Tibial nerve (tissue), 4 donors: ENCODE measurements around the gene ZBED5. TPM values are rescaled to one million over a fixed set of nuclear protein-coding genes. Genes with fewer than 3 reads are reported as not detected.
"Not testable (repeated sequence)": the region's sequence is repeated elsewhere in the genome, so short reads cannot be mapped to it uniquely, and the experiment has no call there.

ENCODE experiments used
- DNase-seq, 2 donors: peaks; one replicate each; pipeline ENCODE4 v3.0.0-alpha.2; 2019; ENCODE audit warnings: low spot score in 2 of 2
- H3K27ac ChIP-seq, 4 donors: fragments of 200-600 bp; sonication (generic) in 3 of 4; one replicate each; pipeline ENCODE4 v1.5.1; 2017 to 2019; ENCODE audit warnings: mild to moderate bottlenecking in 1 of 4
- H3K27me3 ChIP-seq, 2 donors: fragments of 200-600 bp; sonication (generic) in 1 of 2; one replicate each; pipeline versions ENCODE4 v1.5.1 to v1.6.0; 2017 to 2019
- H3K36me3 ChIP-seq, 3 donors: fragments of 200-600 bp; sonication (generic); one replicate each; pipeline ENCODE4 v1.5.1; 2018 to 2019
- H3K4me1 ChIP-seq, 4 donors: fragments of 200-600 bp; sonication (generic) in 3 of 4; one replicate each; pipeline ENCODE4 v1.5.1; 2017 to 2019
- H3K4me3 ChIP-seq, 4 donors: fragments of 200-600 bp; sonication (generic) in 3 of 4; one replicate each; pipeline ENCODE4 v1.5.1; 2017 to 2019; ENCODE audit warnings: mild to moderate bottlenecking in 1 of 4, moderate library complexity in 1 of 4
- H3K9me3 ChIP-seq, 4 donors: fragments of 200-600 bp; sonication (generic) in 3 of 4; one replicate each; pipeline ENCODE4 v1.5.1; 2017 to 2019
- EP300 ChIP-seq, 2 donors: sonication (generic); formaldehyde crosslinking; IDR thresholded peaks; one replicate each; pipeline ENCODE4 v1.6.1; 2017; ENCODE audit warnings: antibody characterized with exemption in 2 of 2, mild to moderate bottlenecking in 1 of 2
- POLR2A ChIP-seq, 2 donors: fragments of 450-650 bp; IDR thresholded peaks; one replicate each; pipeline ENCODE4 v1.6.1; 2017; ENCODE audit warnings: antibody characterized with exemption in 2 of 2, mild to moderate bottlenecking in 2 of 2, moderate library complexity in 2 of 2
- WGBS, 2 donors: methylation state at CpG; one replicate each; pipeline ENCODE4 v1.1.5; 2018; 5-methylcytosine and 5-hydroxymethylcytosine counted together
- total RNA-seq, 4 donors: library from RNA; depleted of rRNA; stranded (reverse); fragments of >200 nt; gene quantifications; one replicate each; pipeline ENCODE4 v1.1.0, GENCODE V29; 2016
- TF ChIP-seq, protein P1 (sequence below), 5 experiments: fragments of 200-600 bp in 3 of 5; fragments of 450-650 bp in 2 of 5; sonication (generic) in 3 of 5; IDR thresholded peaks; one replicate each; pipeline ENCODE4 v1.5.1; 2016 to 2019; ENCODE audit warnings: antibody characterized with exemption in 5 of 5, mild to moderate bottlenecking in 3 of 5, moderate library complexity in 2 of 5

The ZBED5 gene
- total RNA-seq, 4 donors from 2014 or later = 26.2 to 35.2 (median 34.7) TPM

DNA sequence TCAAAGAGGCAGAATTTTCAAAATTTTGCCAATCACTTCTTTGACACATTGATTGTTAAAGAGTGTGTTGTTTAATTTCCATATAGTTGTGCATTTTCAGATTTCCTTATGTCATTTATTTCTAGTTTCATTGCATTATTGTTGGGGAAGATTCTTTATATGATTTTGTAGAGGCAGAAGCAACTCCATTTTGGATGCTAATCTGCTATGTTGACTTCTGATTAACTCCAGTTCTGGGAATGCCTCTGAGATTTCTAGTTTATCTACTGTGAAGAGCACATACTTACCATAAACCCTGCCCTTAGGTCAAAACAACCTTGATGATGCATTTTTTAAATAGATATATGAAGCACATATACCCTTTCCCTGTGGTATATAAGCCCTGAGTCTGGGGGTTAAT is 29.5 kb upstream of the ZBED5 start:
- H3K27ac ChIP-seq = no peak overlapping the region
- TF ChIP-seq, protein P1, sequence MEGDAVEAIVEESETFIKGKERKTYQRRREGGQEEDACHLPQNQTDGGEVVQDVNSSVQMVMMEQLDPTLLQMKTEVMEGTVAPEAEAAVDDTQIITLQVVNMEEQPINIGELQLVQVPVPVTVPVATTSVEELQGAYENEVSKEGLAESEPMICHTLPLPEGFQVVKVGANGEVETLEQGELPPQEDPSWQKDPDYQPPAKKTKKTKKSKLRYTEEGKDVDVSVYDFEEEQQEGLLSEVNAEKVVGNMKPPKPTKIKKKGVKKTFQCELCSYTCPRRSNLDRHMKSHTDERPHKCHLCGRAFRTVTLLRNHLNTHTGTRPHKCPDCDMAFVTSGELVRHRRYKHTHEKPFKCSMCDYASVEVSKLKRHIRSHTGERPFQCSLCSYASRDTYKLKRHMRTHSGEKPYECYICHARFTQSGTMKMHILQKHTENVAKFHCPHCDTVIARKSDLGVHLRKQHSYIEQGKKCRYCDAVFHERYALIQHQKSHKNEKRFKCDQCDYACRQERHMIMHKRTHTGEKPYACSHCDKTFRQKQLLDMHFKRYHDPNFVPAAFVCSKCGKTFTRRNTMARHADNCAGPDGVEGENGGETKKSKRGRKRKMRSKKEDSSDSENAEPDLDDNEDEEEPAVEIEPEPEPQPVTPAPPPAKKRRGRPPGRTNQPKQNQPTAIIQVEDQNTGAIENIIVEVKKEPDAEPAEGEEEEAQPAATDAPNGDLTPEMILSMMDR (IDR thresholded peaks at IDR 0.05) = no peak
- TF ChIP-seq EP300 (IDR thresholded peaks at IDR 0.05) = no peak
- no peak for TF ChIP-seq POLR2A (IDR thresholded peaks at IDR 0.05)
- no peak overlapping the region for H3K4me3 ChIP-seq
- H3K4me1 ChIP-seq = peaks cover 0 to 10% (median 0%) of the 10 kb centered on the region in 4 donors
- DNase-seq = no peak
- peaks cover 0 to 7% (median 0%) of the 10 kb centered on the region in 4 donors for H3K9me3 ChIP-seq
- no peaks in the 10 kb centered on the region for H3K36me3 ChIP-seq
- H3K27me3 ChIP-seq = no peaks in the 10 kb centered on the region

DNA sequence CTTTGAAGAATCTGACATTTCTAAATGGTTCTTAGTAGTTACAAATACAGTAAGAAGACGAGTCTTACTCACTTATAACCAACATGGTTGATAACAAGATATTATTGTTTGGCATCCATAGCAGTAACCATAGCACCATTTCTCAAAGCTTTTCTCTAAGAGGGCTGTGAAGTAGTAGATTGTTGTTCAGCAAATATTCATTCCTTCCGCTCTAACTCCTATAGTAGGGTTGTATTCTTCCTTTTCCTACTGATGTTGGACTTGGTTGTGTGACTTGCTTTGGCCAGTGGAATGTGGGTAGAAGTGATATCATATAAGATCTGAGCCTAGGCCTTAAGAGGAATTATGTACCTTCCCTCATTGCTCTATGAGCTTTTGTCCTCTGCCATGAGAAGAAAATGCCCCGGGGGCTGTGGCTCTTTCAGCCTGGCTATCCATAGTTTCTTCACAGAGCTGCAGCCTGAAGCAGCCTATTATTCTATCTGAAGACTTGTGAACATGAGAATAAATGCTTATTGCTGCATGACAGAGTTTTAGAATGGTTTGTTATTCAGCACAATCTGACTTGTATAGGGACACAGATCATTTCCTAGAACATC is 28.9 kb upstream of the ZBED5 start:
- Histone ChIP-seq H3K4me3 (no peak overlapping the region), H3K36me3 (no peaks in the 10 kb centered on the region), H3K9me3 (peaks cover 0 to 7% (median 0%) of the 10 kb centered on the region in 4 donors), H3K4me1 (peaks cover 0 to 10% (median 0%) of the 10 kb centered on the region in 4 donors), H3K27ac (no peak overlapping the region), H3K27me3 (no peaks in the 10 kb centered on the region)
- DNase-seq = no peak
- no peak for TF ChIP-seq EP300 (IDR thresholded peaks at IDR 0.05)
- no peak for TF ChIP-seq POLR2A (IDR thresholded peaks at IDR 0.05)
- TF ChIP-seq, protein P1 (IDR thresholded peaks at IDR 0.05) = no peak
- WGBS, 2 donors = 78 to 85% methylated on average over 3 of the region's 3 CpGs

DNA sequence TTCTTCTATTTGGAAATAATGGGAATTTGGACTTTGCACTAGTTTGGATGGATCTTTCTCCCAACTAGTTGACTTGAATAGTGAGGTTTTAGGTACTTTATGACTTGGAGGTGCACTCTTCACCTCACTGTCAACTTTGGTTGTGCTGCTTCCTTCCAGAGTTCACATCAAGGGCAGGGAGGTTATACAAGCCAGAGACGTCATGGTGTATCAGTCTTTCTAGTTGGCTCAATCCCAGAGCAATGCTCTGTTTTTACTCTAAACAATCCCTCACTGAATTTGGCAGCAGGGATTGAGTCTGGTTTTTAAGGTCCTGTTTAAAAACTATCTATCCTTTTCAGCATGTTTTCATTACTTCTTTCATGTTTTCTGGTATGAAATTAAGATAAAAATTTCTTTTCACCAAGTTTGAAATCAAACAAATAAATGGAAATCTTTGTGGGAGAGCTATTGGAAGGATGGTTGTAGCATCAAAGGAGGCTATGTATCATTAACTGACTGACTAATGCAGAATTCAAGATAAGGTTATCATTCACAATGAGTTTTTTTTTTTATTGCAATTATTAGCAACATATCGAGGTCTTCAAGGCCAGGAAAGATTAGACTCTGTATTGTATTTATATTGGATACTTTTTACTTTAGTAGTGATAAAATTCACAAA is 28.0 kb upstream of the ZBED5 start:
- Histone ChIP-seq H3K4me3 (no peak overlapping the region), H3K27ac (no peak overlapping the region), H3K36me3 (no peaks in the 10 kb centered on the region), H3K4me1 (peaks cover 0 to 10% (median 0%) of the 10 kb centered on the region in 4 donors), H3K9me3 (peaks cover 0 to 7% (median 0%) of the 10 kb centered on the region in 4 donors), H3K27me3 (no peaks in the 10 kb centered on the region)
- 29 to 33% methylated on average over 2 of the region's 2 CpGs for WGBS, 2 donors
- no peak for TF ChIP-seq EP300 (IDR thresholded peaks at IDR 0.05)
- TF ChIP-seq, protein P1 (IDR thresholded peaks at IDR 0.05) = no peak
- TF ChIP-seq POLR2A (IDR thresholded peaks at IDR 0.05) = no peak
- DNase-seq = no peak

DNA sequence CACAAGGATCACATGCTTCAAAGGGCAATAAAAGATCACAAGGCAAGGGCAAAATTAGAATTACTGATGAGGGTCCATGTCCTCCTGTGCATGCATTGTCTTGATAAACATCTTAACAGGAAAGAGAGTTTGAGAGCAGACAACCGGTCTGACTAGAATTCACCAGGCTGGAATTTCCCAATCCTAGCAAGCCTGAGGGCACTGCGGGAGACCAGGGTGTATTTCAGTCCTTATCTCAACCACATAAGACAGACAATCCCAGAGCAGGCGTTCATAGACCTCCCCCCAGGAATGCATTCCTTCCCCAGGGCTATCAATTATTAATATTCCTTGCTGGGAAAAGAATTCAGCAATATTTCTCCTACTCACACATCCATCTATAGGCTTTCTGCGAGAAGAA is 26.4 kb upstream of the ZBED5 start:
- WGBS, 2 donors = 88 to 96% methylated on average over 4 of the region's 4 CpGs
- not testable (repeated sequence) for H3K4me3 ChIP-seq, H3K27ac ChIP-seq, H3K36me3 ChIP-seq, H3K27me3 ChIP-seq, H3K9me3 ChIP-seq, DNase-seq, H3K4me1 ChIP-seq

DNA sequence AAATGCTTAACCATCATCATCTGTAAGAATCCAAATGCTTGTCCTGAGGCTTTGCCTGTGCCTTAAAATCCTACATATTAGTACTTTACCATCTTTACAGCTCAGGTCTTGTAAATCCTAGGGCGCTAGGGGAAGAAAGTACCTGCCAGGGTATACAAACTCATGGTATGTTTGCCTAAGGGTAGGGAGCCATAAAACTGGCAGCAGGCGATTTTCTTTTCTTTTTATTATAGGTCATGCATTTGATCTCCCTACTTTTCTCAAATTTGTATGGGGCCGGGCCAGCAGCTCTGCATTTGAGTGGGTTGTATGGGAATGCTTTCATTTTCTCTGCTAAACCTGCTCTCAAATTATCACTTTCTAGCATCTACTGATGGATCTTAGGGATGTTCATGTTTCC is 24.0 kb upstream of the ZBED5 start:
- no peak overlapping the region for H3K27ac ChIP-seq
- TF ChIP-seq EP300 (IDR thresholded peaks at IDR 0.05) (no peak), POLR2A (IDR thresholded peaks at IDR 0.05) (no peak)
- TF ChIP-seq, protein P1 (IDR thresholded peaks at IDR 0.05) = no peak
- no peaks in the 10 kb centered on the region for H3K27me3 ChIP-seq
- H3K36me3 ChIP-seq = no peaks in the 10 kb centered on the region
- H3K4me1 ChIP-seq = peaks cover 0 to 15% (median 0%) of the 10 kb centered on the region in 4 donors
- 84 to 87% methylated on average over 3 of the region's 3 CpGs for WGBS, 2 donors
- peaks cover 0 to 7% (median 0%) of the 10 kb centered on the region in 4 donors for H3K9me3 ChIP-seq
- no peak overlapping the region for H3K4me3 ChIP-seq
- no peak for DNase-seq
